ENCODE results near the gene BTNL8.

- TF ChIP-seq CTCF (IDR thresholded peaks at IDR 0.05) (no peak), EP300 (IDR thresholded peaks at IDR 0.05) (no peak)
These were observed 91.3 kb downstream of the BTNL8 start for GRCh38 chr5:180990086-180990881.
